HG02759 (cell line): ENCODE measurements around the gene SDK2.

Source experiments
- ATAC-seq: cut with Tn5 transposase; IDR thresholded peaks from one replicate; pipeline ENCODE4 v1.9.1; 2021; ENCODE audit warnings: mild to moderate bottlenecking, moderate library complexity; ENCODE audit not compliant: unreplicated experiment

Gene SDK2

DNA sequence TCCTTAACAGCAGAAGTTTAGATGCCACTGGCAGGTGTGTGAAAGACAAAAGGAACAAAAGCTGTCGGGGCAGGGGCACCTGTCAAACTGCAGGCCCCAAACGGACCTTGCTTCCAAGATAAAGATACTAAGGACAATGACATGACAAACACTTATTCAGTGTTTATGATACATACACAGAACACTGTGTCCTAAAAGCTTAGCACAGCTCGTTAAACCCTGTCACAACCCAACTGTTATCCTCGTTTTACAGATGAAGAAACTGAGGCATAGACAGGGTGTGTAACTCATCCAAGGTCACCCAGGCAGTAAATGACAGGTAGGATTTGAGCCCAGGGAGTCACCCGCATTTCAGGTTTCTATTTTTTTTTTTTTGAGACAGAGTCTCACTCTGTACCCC lies 9.6 kb downstream of the SDK2 start:
- no peak for ATAC-seq

DNA sequence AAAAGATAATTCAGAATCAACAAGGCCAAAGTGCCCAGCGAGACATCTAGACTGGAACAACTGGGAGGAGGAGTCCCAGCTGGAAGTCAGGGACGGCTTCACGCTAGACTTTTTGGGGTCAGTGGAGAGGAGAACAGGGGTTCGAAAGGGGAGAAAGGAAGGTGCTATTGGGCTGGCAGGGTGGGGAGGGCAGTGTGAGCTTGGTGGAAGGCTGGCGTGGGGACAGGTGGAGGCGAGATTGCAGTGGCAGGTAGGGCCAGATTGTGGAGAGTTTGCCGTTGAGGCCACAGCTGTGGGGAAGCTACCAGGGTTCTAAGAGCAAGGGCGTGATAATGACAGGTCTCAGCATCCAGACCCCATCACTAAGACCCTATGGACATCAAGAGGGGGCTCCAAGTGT lies 10.5 kb downstream of the SDK2 start:
- ATAC-seq, result no peak

DNA sequence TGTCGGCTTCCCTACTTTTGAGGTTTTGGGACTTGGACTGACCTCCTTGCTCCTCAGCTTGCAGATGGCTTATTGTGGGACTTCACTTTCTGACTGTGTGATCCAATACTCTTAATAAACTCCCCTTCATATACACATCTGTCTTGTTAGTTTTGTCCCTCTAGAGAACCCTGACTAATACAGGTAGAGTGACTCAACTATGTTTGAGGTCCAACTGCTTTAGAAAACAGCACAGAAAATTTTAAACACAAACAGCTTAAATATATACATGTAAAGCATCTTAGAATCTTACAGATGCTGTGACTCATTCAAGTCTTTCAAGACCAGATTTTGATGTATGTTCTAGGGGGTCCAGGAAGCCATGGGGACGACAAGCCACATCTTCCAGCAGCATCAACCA lies 11.7 kb downstream of the SDK2 start:
- ATAC-seq, result no peak

DNA sequence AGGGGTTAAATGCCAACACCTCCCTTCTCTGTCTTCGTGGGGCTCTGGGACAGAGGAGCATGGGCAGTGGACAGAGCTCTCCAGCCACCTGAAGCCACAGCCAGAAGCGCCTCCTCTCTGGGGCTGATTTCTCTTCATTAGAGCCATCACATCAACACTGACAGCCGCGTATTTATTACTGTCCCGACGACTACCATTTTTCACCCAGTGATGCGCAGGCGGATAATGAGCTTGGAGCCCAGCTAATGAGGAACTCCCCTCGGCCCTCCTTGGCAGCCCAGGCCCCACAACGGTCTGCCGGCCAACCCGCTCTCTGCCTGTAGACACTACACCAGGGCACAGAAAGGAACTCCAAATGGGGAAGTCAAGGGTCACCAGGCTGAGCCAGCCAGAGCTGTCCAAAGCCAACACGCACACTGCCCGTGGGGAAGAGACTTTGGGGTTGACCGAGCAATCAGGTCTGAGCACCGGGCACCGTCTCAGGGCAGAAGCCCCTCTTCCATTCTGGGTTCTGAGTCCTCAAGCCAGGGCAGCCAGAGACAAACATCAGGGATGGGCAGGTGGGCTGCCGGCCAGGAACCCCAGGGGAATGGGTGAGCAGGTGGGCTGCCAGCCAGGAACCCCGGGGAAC lies 13.2 kb downstream of the SDK2 start:
- ATAC-seq, result no peak

DNA sequence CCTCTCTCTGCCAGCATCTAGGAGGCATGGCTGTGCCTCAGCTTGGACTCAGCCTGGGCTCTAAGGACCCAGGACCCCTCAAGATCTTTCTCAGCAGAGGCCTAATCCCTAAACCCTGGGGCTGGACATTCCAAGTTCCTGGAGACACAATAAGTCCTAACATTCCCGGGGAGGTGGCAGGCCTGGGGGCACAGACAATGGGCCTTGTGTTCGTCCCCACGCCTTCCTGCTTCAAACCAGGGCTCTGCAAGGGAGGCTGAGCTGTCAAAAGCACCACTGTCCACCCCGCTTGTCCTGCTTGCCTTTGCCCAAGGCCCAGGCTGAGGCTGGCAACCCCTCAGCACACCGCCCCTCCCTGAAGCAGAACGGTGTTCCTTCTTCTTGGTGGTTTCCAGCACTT lies 13.7 kb downstream of the SDK2 start:
- ATAC-seq, result no peak

DNA sequence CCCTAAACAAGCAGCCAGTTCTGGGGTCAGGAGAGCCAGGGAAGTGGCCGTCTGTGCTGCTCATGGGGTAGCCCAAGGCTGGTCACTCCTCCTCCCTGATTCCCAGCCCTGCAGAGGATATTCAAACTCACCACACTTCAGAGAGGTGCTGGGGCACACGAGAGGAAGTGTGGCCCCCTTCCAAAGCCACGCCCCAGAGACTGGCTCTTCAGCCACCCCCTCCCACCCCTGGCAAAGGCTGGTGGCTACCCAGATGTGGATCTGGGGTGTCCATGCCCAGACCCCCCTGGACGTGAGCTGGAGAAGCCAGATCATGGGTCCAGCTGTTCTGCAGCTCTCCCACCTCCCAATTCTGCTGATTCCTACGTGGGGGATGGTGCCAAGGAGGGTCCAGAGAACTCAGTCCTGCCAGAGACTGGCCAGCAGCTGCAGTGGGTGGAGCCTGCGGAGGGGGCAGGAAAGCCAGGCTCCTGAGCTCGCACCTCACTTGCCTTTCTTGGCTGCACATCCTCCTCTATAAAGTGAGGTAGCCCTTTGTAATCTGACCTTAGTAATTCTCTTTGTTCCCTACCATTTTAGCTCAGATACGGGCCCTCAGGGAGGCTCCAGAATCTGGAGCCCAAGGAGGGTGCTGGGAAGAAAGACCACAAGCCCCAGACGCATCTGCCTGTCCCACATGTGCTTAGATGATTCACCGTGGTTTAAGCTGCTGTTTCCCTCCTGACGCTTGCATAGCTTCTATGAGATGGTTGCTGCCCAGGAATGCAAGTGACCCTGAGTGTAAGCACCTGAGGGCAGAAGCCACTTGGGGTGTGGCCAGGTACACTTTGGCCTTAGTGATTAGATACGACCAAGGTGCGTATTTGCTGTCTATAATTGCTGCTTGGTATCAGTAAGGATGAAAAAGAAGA lies 15.3 kb downstream of the SDK2 start:
- no peak for ATAC-seq

DNA sequence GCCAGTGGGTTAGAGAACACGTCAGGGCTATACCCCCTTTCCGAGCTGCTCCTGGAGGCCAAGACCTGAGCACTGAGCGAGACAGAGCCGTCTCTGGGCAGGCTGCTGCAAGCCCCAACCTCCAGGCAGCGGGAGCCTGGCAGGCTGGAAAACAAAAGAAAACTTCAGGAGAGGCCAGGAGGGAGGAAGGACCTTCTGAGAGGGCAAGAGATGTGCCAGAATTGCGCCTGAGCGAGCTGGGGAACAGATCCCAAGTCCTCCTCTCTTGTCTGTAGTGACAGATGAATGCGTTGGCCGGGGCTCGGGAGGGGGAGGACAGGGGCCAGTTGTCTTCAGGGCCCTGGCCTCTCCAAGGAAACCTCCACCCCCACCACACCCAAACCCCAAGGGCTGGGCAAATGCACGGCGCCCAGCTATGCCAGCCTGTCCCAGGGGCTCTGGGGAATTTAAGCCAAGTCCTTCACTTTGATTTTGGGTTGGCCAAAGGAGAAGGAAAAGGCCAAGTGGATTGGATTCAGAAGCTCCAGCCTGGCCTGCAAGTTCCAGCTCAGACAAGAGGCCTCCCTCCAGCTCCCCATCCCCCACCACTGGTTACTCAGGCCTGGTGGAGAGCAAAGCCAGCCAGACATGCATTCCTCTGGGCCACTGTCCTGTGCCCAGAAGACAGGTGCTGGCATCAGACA lies 18.1 kb downstream of the SDK2 start:
- ATAC-seq, result no peak

DNA sequence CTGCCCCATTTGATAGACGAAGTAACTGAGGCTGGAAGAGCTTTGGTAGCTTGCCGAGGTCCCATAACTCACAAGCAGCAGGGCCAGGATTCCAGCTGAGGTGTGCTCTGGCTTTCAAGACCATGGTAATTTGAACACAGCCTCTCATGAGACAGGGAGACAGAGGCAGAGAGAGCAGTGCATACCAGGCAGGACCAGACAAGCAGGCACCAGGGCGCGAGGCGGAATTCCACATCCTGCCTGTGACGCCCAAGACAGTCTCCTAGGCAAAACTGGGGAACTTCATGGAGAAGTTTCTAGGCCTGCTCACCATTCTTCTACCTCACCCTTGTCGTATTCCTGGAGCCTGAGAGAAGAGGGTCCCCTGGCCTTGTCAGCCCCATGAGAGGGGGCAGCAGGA lies 19.2 kb downstream of the SDK2 start:
- ATAC-seq, result no peak

DNA sequence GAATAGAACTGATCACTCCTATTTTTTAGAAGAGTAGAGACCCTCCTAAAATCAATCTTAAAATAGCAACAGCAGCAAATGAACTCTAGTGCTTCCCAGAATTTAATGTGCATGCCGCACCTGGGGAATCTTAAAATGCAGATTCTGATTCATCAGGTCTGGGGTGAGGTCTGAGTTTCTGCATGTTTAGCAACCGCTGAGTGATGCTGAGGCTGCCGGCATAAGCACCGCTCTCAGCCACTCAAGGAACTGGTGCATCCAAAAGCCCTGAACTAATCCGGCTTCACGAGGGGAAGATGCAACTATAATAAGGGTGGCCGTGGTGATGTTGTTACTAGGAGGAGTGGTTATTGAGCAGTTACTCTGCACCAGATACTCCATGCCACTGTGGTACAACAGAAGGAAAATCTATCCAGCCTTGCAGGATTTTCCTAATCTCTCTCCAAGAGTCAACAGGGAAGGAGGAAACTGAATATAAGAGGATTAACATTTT lies 19.7 kb downstream of the SDK2 start:
- no peak for ATAC-seq

DNA sequence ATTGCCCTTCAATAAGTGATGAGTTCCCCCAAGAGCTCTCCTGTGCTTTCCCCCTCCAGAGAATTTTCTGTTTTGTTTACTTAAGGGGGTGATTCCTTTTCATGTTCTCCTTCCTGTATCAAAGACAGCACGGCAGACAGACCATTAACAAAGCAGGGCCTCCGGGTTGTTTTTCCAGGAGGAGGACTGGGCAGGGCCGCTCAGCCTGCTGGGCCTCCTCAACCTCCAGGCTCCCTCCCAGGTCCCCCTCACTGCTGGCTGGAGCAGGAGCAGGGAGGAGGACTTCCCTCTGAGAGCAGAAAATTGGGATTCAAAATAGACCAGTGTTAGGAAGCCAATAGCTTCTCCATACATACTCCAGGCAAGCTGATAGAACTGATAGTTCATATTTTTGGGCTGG lies 20.4 kb downstream of the SDK2 start:
- ATAC-seq, result no peak

DNA sequence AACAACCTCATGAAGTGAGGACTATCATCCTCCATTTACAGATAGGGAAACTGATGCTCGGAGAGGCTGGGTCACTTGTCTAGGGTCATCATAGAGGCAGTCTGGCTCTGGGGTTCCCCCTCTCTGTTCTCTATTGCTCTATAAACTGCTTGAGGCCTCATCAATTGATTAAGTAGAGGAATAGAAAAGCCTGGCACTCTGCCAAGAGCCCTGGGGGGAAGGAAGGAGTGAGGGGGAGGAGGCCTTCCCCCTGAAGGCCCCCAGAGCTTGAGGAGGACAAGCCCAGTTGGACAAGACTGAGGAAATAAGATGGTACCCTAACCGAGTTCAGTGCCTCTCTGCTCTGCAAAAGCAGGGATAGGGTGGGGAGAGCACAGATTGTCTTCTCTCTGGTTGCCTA lies 21.0 kb downstream of the SDK2 start:
- ATAC-seq, result no peak

DNA sequence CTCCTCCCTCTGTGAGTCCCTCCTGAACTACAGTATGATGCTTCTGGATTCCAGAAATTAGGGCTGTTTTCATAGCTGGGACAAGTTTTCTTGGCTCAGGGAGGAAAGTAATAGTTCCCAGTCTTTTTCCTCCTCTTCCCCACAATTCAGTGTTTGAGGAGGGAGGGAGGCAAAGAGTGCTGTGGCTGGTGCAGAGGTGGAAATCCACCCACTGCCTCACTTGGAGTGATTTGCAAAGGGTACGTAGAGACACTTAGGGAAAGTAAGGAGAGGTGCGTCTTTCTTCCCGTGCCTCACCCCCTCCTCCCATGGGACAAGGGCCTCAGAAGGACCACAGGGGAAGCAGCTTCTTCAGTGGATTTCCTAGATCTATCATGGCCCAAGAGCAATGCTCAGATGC lies 21.9 kb downstream of the SDK2 start:
- no peak for ATAC-seq

DNA sequence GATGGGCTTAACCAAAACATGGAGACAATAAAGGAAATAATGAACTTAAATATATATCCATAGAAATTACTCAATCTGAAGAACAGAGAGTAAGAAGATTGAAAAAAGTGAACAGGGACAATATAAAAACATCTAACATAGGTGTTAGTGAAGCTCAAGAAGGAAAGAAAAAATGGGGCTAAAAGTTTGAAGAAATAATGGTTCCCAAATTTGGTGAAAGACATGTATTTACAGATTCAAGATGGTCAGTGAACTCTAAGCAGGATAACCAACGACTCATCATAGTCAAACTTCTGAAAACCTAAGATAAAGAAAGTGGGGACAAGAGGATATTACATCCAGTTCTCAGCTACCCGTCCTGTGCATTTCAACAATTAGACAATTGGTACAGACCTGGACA lies 22.6 kb downstream of the SDK2 start:
- ATAC-seq, result no peak

DNA sequence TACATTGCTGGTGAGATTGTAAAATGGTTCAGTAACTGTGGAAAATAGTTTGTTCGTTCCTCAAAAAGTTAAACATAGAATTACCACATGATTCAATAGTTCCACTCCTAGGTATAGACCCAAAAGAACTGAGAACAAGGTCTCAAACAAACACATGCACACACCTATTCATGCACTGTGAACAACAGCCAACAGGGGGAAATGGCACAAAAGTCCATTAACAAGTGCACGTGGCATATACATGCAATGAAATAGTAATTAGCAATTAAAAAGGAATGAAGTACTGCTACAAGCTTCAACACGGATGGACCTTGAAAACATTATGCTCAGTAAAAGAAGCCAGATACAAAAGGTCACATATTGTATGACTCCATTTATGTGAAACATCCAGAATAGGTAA lies 23.8 kb downstream of the SDK2 start:
- no peak for ATAC-seq

DNA sequence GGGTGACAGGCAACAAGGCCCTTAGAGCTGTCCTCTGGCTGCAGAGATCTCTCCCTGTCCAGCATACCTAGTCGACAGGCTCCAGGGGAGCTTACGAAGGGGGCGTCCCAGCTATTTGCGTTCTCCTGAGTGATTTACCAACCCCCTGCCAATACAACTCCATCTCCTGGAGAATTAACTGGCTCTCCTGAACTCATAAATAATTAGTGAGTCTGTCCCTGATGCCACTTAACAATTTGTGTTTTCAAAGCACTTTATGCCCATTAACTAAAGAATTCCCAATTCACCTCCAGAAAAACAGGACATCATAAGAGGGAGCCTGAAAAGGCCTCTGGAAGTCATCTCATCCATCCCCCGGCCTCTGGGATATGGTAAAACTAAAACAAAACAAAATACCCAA lies 26.7 kb downstream of the SDK2 start:
- ATAC-seq, result no peak

DNA sequence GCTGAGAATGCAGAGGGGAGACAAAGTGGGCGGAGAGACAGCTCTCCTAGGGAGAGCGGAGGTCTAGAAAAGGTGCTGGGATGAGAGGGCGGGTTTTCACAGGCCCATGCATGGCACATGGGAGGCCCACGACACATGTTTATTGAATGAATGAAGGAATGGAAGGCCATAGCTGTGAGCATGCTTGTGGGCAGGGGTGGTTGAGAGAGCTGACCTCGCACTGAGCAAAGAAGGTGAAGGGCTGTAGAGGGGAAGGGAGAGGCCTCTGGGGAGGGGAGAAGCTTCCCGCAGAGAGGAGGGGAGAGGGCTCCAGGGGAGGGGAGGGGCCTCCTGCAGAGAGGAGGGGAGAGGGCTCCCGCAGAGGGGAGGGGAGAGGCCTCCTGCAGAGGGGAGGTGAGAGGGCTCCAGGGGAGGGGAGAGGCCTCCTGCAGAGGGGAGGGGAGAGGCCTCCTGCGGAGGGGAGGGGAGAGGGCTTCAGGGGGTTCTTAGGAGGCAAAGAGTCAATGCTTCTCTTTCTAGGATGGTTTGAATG lies 27.3 kb downstream of the SDK2 start:
- ATAC-seq, result no peak

DNA sequence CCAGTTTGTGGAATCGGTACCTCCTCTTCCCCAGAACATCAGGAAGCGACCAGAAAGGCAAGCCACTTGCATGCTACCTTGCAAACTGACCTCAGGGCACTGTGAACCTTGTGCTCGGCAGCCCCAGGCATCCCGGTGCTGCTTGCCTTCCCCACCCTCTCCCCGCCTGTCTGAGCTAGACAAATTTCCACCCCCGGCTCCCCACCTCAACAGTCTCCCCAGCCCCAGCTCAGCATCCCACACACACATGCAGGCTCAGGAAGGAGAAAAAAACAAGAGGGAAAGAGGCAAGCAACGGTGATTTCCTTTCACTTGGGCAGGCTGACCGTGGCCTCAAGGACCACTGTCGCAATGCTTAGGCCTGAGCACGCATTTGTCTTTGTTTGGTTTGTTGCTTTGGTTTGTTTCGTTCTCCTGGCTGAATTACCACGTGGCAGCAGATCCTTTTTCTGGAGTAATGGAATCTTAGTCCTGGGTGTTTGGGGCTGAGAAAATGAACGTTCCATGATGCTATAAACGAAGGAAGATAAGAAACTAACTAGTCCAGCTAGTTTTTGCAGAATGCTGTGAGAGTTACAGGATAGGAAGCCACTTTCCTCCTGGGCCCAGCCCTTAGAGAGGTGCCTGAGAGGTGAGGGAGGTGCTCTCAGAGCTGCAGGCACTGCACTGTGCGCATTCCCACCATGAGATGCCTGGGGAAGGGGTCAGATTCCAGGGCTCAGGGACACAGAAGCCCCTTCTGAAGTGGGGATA lies 27.9 kb downstream of the SDK2 start:
- no peak for ATAC-seq

DNA sequence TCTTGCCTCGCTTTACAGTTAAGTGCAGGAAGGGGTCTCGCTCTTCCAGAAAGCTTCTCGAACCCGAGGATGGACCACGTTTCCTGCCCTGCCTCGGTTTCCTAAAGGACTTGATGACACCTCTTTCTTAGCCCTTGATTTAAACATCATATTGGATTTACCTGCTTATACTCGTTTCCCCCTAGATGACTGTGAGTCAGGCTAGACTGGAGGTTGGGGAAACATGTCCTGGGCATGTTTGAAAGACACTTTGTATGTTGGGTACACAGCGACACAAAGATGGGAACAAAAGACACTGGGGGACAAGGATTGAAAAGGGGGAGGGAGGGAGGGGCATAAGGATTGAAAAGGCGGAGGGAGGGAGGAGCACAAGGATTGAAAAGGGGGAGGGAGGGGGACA lies 30.0 kb downstream of the SDK2 start:
- no peak for ATAC-seq

DNA sequence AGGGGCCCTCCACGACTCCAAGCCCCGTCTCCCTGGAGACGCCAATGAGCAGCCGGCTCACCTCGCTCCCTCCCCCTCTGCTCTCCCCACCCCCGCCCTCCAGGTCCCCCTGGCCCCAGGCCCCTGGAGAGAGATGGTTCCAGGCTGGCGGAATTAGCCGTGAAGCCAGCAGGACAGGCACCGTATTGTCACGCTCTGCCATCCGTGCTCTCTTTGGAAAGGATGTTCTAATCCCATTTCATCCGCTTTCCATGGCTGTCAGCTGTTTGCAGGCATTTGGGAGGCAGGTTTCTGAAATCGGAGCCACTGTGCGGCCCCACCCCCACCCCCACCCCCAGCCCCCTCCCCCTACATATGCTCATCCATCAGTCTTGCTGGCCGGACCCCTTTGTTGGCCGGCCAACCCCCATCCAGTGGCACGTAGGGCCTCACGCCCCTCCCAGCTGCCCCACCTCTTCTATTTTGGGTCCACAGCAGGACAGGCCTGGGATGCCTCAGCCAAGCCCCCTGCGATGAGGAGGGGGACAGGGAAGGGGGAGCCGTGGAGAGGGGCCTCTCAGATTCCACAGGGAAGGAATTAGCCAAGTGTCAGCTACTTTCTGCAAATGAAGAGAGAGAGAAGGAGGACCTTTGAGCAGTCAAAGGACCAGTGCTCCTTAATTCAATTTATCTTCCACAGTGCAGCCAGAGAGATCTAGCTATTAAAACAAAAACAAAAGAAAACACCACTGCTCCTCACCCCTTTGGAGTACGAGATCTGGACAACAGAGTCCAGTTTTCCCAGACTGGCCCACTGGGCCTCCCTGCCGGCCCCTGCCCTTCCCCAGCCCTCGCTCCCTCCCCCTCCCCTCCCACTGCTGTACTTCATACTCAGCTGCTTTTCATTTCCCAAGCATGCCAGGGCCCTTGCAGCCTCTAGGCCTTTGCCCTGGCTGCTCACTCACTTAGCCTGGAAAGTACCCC lies 30.7 kb downstream of the SDK2 start:
- no peak for ATAC-seq

DNA sequence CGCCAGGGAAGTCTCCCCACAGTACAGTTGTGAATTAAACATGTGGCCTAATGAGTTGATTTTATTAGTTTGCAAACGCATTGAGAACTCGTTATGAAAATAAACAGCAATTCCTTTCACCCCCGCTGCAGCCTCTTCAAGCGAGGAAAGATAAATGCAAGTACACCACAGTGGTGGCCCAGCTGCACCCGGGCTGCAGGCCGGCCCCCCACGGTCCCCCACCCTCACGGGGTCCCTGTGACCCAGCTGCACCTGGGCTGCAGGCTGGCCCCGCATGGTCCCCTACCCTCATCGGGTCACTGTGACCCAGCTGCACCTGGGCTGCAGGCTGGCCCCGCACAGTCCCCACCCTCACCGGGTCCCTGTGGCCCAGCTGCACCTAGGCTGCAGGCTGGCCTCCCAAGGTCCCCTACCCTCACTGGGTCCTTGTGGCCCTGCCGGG lies 32.2 kb downstream of the SDK2 start:
- ATAC-seq, result no peak
